ENCODE data around the gene TUBGCP4. TPM values are rescaled to one million over a fixed set of nuclear protein-coding genes. Genes with fewer than 3 reads are reported as not detected.

TUBGCP4 gene
- total RNA-seq, 1 donor from 2014 or later: 12.8 TPM

DNA sequence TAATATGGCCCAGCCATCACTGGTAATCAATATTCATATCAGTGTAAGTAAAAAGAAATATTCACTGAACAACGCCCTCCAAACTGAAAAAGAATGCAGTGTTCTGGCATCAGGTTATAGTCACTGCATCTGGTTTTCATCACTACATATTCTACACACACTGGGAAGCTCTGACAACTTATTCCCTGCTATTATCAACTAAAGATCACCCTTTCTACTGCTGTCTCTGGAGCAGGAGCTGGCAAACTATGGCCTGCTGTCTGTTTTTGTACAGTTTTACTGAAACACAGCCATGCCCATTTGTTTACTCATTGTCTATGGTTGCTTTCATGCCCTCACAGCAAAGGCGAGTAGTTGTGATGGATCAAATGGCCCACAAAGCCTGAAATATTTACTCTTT is 35.3 kb downstream of the TUBGCP4 start:
- TF ChIP-seq, protein P1, sequence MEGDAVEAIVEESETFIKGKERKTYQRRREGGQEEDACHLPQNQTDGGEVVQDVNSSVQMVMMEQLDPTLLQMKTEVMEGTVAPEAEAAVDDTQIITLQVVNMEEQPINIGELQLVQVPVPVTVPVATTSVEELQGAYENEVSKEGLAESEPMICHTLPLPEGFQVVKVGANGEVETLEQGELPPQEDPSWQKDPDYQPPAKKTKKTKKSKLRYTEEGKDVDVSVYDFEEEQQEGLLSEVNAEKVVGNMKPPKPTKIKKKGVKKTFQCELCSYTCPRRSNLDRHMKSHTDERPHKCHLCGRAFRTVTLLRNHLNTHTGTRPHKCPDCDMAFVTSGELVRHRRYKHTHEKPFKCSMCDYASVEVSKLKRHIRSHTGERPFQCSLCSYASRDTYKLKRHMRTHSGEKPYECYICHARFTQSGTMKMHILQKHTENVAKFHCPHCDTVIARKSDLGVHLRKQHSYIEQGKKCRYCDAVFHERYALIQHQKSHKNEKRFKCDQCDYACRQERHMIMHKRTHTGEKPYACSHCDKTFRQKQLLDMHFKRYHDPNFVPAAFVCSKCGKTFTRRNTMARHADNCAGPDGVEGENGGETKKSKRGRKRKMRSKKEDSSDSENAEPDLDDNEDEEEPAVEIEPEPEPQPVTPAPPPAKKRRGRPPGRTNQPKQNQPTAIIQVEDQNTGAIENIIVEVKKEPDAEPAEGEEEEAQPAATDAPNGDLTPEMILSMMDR (IDR thresholded peaks at IDR 0.05; ENCODE audit: insufficient read depth, low read length, poor library complexity, severe bottlenecking): no peak
- no peaks in the 10 kb centered on the region for H3K27me3 ChIP-seq (ENCODE audit: control insufficient read depth, insufficient read depth, low read length)
- H3K36me3 ChIP-seq (ENCODE audit: control insufficient read depth, insufficient read depth, low read length): peaks cover 3% of the 10 kb centered on the region
- no peak overlapping the region for H3K4me3 ChIP-seq (ENCODE audit: low read depth, low read length)
- DNase-seq (ENCODE audit: low read depth): no peak

DNA sequence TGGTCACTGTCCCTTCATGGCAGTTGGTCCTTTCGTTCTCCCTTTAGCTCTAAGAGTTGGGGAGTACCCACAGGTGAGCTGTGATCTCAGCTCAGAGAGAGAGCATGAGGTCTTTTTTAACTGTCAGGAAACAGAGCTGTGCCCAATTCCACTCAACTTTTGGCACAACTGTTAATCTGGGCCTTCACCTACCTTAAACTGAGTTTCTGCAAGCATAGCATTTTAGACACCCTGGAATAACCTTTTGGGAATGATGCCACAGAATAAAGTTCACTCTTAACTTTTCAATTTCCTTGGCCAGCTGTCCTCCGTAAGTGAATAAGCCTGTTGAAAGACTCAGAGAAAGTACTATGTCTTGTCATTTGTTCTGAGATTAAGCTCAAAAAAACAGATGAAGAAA is 35.9 kb downstream of the TUBGCP4 start:
- Histone ChIP-seq H3K36me3 (ENCODE audit: control insufficient read depth, insufficient read depth, low read length) (peaks cover 3% of the 10 kb centered on the region), H3K4me3 (ENCODE audit: low read depth, low read length) (no peak overlapping the region), H3K27me3 (ENCODE audit: control insufficient read depth, insufficient read depth, low read length) (no peaks in the 10 kb centered on the region)
- TF ChIP-seq, protein P1 (IDR thresholded peaks at IDR 0.05; ENCODE audit: insufficient read depth, low read length, poor library complexity, severe bottlenecking): no peak
- no peak for DNase-seq (ENCODE audit: low read depth)

DNA sequence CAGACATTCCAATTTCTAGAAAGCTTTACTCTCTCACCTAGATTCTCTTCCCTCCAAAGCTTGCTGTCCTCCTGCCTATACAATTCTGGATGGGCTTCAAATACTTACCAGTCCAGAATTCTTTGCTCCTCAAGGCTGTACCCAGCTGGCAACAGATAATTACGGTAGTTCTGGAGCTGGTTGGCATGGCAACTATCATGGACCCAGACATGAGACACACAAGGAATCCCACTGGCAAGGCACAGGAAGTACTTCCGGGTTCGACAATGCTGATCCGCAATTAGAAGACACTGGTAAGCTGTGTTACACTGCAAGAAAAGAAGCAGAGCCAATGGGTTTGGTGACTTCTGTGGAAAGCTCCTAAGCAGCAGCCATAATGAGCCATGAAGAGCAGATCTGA is 37.9 kb downstream of the TUBGCP4 start:
- peaks cover 2% of the 10 kb centered on the region for H3K36me3 ChIP-seq (ENCODE audit: control insufficient read depth, insufficient read depth, low read length)
- H3K4me3 ChIP-seq (ENCODE audit: low read depth, low read length): no peak overlapping the region
- TF ChIP-seq, protein P1 (IDR thresholded peaks at IDR 0.05; ENCODE audit: insufficient read depth, low read length, poor library complexity, severe bottlenecking): no peak
- no peaks in the 10 kb centered on the region for H3K27me3 ChIP-seq (ENCODE audit: control insufficient read depth, insufficient read depth, low read length)
- no peak for DNase-seq (ENCODE audit: low read depth)

DNA sequence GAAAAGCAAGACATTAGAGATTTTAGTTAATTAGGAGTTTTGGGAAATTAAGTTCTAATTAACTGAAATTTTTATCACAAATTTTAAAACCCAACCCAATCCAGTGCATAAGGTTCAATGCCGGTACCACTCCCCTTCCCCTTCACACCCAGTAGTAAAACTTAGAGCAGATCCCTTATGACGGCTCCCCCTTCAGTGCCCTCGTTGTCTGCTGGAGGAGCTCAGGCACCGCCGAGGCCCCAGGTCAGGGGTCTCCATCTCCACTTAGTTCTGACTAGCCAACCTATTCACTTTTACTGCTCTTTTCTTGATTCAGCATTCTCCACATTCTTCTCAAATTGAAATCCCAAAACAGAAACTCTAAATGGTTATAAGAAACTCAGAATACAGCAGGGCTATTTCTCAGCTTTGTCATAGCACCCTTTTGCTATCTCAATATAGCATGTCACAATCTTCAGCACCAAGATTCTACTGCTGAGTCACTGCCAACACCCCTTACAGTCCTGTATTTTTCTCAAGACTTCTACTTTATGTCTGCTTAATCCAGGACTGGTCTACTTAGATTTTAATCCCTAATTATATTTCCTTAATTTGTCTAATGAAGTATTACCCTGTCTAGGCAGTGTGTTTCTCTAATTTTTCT is 39.8 kb downstream of the TUBGCP4 start:
- no peak for DNase-seq (ENCODE audit: low read depth)
- TF ChIP-seq, protein P1 (IDR thresholded peaks at IDR 0.05; ENCODE audit: insufficient read depth, low read length, poor library complexity, severe bottlenecking): no peak
- H3K27me3 ChIP-seq (ENCODE audit: control insufficient read depth, insufficient read depth, low read length): no peaks in the 10 kb centered on the region
- peaks cover 2% of the 10 kb centered on the region for H3K36me3 ChIP-seq (ENCODE audit: control insufficient read depth, insufficient read depth, low read length)
- no peak overlapping the region for H3K4me3 ChIP-seq (ENCODE audit: low read depth, low read length)

DNA sequence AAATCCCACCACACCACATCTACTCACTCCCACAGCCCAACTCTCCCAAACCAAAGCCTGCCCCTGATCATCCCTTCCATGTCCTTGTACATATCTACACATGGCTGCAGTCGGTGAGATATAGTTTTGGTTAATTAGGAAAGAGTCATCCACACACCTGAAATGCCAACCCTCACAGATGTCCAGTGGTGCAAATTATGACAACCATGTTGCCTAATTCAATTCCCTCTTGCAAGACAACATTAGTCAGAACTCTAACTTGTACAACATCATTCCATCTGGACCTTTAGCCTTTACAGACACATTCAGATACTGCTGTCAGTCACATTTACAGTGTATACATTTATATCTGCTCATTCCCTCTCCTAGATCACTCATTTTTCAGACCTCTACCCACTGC is 41.2 kb downstream of the TUBGCP4 start:
- Histone ChIP-seq H3K36me3 (ENCODE audit: control insufficient read depth, insufficient read depth, low read length) (peaks cover 2% of the 10 kb centered on the region), H3K4me3 (ENCODE audit: low read depth, low read length) (no peak overlapping the region), H3K27me3 (ENCODE audit: control insufficient read depth, insufficient read depth, low read length) (no peaks in the 10 kb centered on the region)
- TF ChIP-seq, protein P1 (IDR thresholded peaks at IDR 0.05; ENCODE audit: insufficient read depth, low read length, poor library complexity, severe bottlenecking): no peak
- DNase-seq (ENCODE audit: low read depth): no peak

DNA sequence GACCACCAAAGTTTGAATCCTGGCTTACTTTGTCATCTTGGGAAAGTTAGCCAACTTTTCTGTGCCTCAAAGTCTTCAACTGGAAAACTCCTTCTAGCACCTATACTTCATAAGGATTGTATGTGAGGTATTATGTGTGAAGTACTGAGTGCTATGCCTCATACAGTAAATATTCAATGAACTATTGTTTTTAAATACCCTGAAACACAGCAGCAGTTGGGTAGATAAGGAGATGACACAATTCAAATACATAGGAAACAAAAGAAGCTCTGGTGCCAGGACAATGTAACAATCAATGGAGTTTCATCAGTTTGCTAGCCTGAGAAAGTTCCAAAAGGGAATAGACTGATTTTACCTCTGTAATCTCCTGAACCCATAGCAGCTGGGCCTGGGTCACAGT is 43.3 kb downstream of the TUBGCP4 start:
- TF ChIP-seq, protein P1 (IDR thresholded peaks at IDR 0.05; ENCODE audit: insufficient read depth, low read length, poor library complexity, severe bottlenecking): no peak
- no peaks in the 10 kb centered on the region for H3K27me3 ChIP-seq (ENCODE audit: control insufficient read depth, insufficient read depth, low read length)
- no peak overlapping the region for H3K4me3 ChIP-seq (ENCODE audit: low read depth, low read length)
- no peak for DNase-seq (ENCODE audit: low read depth)
- H3K36me3 ChIP-seq (ENCODE audit: control insufficient read depth, insufficient read depth, low read length): peaks cover 2% of the 10 kb centered on the region

Measured in kidney epithelial cell (primary cell).